SU-DHL-6 (cell line): ENCODE results near the gene CYBA.

Source experiments
- CTCF ChIP-seq: fragments of 200-600 bp; sonication (generic); IDR thresholded peaks from one replicate; pipeline ENCODE4 v1.5.1; 2017; ENCODE audit warnings: antibody characterized with exemption, mild to moderate bottlenecking, low read length, moderate library complexity; ENCODE audit not compliant: insufficient read depth, poor library complexity, severe bottlenecking
- EZH2phosphoT487 ChIP-seq: fragments of 200-600 bp; sonication (generic), shearing (Covaris generic); conservative IDR thresholded peaks from 2 replicates; pipeline ENCODE4 v1.6.1; 2018; ENCODE audit warnings: mild to moderate bottlenecking, antibody characterized with exemption, low read length, moderate library complexity, mixed read lengths

- no peak for TF ChIP-seq CTCF
- TF ChIP-seq EZH2phosphoT487: no peak
Measured at GRCh38 chr16:88686062-88686438, 35.2 kb upstream of the CYBA start.
